GM04504 (cell line): ENCODE results near the gene EPHB3.
"Not testable (repeated sequence)": the region's sequence is repeated elsewhere in the genome, so short reads cannot be mapped to it uniquely, and the experiment has no call there.

Experiments used
- DNase-seq: peaks from one replicate; pipeline ENCODE4 v3.0.0-alpha.2; 2012; ENCODE audit warnings: low read depth

The EPHB3 gene

DNA sequence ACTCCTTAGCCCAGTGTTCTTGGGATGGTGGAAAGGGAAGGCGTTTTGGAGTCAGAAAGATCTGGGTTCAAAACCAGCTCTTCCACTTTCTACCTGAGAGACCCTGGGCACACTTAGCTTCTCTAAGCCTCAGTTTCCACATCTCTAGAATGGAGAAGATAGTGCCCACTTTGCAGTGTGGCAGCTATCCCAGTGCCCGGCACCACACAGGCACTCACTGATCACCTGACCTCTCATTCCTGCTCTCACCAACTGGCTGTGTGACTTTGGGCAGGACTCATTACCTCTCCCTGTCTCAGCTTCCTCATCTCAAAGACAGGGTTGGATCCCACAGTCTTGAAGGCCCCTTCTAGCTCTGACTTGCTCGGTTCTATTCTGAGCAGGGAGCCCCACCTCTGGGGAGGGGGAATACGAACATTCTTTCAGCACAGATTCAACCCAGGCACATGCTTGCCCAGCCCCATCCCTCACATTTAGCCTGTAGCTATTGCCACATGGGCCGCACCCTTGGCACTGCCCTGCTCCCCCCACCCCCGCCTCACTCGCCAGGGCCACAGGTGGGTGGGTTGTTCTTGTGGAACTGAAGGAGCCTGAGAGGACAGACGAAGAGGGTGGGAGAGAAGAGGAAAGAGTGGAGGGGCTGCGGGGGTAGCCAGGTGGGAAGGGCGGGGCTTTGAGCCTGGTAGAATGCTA is 39.2 kb downstream of the EPHB3 start:
- no peak for DNase-seq

DNA sequence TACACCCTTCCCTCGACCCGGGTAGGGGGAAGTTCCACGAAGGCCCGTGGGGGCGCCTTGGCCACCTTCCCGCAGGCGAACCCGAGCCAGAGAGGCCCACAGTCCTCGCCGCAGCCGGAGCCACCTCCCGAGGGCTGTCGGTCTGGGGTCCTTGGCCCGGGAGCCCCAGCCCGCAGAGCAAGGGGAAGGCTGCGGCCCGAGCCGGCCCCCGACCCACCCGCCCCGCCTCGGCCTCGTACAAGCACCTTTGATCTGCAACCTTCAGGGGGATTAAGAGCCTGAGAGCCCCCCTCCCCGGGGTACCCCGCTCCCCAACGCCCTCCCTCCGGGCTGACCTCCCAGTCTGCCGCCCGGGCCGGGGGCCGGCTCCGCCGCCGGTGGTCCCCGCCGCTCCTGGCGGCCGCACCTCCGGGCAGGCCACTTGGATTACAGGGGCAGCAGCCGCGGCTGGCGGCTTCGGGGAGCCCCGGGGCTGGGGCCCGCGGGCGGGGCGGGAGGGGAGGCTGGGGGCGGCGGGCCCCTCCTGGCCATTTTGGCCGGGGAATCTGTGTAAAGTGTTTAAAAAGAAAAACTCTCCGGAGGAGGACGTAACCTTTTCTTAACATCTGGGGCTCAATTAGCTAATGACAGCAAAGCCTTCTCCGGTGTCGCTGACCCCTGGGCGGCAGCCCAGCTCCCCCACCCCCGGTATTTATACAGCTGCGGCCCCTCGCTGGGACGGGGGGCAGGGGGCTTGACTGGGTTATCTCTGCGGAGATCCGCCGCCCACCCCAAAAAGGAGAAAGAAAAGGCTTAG is 40.2 kb downstream of the EPHB3 start:
- no peak for DNase-seq

DNA sequence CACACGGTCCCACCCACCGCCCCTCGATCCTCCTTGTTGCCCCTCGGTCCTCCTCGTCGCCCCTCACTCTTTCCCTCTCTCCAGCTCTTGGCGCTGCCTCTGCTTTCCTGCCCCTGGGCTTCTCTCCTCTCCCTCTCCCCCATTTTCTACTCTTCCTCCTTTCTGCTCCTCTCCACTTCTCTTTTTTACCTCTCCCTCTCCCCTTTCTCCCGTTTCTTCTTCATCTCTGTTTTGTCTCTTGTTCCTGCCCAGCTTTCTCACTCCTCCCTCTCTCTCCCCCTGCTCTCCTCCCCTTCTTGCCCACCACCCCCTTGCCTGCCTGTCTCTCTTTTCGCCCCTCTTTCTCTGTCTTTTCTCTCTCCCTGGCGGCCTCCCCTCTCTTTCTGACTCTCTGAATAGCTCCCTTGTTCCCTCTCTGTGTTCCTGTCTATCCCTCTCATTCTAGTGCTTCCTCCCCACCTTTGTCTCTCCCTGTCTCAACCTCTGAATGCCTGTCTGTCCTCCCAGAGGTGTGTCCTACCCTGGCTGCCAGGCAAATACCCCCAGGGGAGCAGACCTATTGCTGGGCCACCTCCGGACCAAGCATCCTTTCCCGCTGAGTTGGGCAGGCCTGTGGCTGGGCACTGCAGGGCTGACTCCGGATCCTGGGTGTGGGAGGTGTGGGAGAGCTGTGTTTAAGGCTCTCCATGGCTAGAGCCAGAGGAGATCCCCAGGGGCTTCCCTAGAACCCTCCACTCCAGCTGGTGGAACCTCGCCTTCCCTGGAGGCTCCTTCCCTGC is 41.0 kb downstream of the EPHB3 start:
- DNase-seq: no peak

DNA sequence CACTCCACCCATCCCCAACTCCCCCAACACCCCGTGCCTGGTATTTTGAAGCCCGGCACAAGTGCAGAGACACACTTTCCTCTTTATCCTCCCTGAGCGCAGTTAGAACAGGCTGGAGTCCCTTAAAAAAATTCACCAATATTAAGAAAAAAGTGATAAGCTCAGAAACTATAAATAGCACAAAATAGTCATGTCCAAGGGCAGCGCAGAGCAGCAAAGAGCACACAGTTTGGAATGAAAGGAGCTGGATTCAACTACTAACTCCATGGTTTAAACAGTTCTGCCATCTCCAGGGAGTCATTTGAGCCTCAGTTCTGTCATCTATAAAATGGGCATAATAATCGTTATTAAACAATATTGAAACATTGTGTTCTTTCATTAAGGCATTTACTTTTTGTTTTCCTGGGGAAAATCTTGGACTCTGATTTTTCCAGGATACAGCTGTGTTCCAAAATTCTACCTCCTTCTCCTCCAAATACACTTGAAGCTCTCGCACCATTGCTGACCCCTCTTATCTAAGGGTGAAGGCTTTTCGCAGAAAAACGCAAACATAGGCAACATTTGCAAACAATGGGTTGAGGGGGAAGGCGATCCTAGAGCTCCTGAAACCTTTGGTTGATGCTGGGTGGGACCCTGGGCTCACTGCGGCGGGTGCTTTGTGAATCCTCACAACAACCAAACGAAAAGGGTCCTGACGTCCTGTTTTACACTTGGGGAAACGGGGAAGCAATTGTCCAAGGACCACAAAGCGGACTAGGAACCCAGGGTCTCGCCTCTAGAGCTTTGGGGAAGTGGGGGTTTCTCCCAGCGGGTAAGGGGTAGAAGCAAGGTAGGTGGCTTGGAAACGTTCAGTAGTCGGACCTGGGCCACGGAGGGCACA is 41.8 kb downstream of the EPHB3 start:
- no peak for DNase-seq

DNA sequence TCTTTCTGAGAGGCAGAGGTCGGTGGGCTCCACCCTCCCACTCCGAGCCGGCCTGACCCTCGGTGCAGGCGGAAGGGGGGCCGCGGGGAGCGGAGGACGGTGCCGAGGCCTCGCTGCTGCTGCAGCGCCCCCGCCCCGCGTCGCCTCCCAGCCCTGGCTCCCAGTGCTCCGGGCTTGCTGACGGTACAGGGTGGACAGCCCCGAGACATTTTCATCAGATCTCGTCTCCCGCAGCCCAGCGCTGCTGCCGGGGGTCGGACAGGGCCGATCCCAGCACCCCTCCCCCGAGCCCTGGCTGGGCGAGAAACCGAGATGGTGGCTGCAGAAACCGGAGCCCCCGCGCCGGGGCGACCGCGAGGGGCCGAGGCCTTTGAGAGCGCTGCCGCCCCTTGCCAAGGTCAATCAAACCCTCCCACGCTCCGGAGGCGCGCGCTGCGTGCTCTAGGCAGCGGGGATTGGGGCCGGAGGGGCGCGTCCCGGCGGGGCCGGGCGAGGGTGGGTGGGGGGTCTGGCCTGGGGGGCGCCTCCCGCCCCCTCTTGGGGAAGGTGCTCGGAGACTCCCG is 42.5 kb downstream of the EPHB3 start:
- DNase-seq: no peak

DNA sequence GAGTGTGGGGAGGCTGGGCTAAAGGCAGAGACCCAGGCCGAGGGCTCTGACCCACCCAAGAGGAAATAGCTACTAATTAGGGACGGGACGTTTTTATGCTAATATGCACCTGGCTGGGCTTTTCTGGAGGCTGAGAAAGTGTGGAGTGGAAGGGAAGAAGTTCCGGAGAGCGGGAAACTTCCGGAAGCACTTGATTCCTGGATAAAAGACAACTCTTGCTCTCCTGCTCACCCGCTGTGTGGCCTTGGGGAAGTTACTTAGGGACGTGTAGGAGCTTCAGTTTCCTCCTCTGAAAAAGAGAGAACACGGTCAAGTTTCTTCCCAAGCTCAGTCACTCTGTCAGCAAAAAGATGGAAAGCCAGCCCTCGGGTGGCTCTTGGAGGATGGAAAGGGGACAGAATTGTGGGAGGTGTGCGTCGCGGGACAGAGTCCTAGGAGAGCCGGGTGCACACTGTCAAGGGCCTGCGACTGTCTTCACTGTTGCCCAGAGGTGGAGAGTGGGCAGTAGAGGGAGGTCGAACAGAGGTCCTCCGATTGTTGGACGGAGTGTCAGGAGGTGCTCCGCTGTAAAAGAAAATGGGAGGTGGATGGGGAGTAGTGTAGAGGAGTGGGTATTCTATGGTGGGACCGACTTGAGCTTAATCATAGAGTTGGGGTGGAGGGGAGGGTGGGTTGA is 43.2 kb downstream of the EPHB3 start:
- no peak for DNase-seq

DNA sequence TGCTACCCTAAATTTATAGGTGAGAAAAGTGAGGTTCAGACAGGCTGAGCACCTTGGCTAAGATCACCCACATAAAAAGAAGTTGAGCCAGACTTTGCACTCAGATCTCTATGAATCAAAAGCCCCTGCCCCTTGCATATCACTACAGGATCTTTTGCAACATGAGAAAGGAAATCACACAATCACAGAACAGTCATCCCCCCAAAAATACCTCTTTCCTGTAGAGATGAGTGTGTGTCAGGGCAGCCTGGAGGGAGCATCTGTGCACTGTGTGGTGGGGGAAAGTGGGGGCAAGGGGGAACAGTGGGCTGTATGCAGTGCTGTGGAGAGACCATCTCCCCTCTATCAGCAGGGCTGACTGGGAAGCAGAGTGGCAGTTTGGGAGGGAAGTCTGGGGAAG is 46.6 kb downstream of the EPHB3 start:
- DNase-seq: no peak

DNA sequence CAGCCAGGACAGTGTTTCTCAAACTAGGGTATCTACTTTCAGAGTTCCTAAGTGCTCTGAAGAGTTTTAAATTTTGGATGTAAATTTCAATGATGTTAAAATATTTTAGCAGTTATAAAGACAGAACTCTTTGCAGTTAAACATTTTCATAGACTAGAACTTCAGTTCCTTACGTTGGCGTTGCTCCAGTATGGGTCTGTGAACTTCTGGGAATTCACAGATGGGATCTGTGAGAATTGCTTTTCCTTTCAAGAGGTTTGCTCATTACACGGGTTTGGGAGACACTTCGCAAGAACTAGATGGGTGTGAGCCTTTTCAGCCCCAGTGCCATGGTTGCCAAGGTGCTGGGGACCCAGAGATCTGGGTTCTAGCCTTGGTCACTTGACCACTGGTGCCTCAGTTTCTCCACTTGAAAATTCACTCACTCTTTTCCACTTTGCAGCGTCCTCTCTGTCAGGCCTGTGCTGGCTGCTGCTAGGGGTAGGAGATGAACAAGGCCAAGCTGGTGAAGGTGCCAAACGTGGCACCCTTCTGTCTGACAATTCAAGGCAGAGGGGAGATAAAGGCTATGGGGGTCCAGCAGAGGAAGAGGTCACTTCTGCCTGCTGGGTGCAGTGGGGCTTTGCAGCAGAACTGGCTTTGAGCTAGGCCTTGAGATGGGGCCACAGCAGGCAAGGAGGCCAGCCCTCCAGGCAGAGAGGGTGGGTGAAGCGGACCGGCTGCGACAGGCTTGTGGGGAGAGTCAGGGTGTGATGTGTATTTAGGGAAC is 48.1 kb downstream of the EPHB3 start:
- no peak for DNase-seq

DNA sequence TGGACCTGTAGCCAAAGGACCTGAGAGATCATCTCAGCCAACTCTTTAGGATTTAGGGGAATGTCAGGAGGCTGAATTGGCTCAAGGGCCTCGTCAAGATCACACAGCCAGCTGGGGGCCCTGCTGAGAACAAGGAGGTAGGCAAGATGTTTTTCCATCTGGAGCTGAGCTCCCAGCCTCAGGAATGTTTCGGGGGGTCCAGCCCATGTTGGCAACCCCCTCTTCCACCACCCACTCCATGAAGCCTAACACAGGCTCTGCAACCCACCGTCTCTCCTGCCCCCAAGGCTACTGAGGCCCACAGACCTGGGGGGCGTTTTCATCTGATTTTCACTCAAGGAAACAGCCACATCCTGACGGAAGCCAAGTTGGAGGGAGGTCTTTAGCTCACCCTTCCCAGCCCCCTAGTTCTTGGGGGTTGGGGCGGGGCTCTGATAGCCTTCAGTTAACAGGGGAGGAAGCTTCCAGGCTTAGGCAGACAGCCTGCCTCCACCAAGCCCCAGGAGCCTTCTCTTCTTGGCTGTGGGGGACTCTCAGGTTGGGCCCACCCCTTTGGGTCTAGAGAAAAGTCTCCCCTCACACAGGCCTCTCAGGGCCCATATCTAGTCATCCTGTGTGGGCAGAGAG is 48.8 kb downstream of the EPHB3 start:
- no peak for DNase-seq

DNA sequence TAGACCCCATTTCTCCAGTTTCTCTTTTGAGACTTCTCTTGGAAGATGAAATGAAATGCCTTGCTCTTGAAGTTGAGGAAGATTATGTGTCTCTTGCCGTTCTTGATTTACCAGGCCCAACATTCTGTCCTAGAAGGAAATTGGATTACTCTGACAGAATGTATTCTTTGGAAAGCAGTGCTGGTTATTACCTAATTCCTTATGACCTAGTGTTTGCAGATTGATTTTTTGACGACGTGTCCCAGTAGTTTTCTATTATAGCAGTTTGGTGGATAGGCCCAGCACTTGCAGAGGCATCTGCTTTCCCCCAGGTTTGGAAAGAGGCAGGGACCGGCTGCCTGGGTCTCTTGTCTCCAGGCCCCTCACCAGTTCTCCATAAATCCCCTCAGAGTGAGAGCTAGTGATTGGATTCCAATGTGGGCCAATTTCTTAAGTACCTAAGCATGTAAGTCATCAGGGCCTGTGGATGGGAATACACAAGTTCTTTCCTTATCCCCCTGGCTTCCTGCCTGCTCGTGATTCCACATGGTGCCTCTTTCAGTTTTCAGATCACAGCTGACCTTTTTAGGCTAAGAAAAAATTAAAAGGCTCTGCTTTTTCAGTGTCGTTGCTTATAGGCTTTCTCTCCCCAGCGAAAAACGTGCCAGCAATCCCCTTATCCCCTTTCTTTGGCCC is 50.2 kb downstream of the EPHB3 start:
- no peak for DNase-seq

DNA sequence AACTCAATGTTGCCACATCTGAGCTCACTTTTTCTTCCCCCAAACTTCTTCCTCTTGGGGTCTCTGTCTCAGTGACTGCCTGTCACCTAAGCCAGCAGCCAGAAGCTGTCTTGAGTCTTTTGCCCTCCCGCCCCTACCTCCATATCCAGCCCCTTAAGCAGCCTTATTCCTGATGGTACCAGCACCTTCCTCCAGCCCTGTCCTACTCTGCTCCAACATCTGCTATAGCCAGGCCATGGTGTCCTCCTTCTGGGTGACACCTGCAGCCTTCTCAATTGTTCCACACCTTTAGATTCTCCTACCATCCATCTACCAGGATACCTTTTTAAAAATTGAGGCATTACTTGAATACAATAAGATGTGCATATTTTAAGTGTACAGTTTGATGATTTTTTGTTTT is 53.8 kb downstream of the EPHB3 start:
- DNase-seq: no peak

DNA sequence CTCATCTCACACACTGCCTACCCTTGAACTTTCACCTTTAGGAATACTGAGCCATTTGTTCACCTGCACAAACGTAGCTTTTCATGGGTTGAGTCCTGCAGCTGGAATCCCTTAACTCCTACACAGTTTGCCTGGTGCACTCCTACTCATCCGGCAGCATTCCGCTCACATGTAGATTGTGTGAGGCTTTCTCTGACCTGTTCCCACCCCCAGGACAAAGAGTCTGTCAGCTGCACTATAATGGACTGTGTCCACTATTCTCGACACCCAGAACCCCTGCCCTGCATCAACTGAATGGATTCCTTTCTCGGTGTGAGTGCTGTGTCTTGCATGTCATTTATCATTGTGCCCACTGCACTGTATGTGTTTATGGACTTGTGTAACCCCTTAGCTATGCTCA is 54.9 kb downstream of the EPHB3 start:
- no peak for DNase-seq

DNA sequence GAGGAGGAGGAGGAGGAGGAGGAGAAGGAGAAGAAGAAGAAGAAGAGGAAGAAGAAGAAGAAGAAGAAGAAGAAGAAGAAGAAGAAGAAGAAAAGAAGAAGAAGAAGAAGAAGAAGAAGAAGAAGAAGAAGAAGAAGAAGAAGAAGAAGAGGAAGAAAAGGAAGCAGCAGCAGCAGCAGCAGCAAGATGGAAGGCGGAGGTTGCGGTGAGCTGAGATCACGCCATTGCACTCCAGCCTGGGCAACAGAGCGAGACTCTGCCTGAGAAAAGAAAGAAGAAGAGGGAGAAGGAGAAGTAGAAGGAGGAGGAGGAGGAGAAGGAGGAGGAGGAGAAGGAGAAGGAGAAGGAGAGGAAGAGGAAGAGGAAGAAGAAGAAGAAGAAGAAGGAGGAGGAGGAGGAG is 55.7 kb downstream of the EPHB3 start:
- DNase-seq: not testable (repeated sequence)

DNA sequence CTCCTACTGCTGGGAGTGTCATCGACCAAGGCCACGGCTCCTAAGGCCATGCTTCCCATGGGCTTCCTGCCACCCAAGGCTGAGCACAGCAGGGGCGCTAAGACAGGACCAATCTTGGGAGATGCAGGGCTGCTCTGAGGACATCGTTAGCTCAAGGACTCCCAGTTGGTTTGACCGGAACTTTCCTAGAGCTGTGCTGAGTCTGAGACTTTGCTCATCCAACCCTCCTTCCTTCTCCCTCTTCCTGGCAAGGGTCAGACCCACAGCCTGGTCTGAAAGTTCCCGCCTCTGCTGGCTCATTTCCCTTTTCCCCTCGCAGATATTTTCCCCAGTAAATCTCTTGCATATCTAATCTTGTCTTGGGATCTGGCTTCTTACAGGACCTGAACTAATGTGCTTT is 57.2 kb downstream of the EPHB3 start:
- DNase-seq: no peak

DNA sequence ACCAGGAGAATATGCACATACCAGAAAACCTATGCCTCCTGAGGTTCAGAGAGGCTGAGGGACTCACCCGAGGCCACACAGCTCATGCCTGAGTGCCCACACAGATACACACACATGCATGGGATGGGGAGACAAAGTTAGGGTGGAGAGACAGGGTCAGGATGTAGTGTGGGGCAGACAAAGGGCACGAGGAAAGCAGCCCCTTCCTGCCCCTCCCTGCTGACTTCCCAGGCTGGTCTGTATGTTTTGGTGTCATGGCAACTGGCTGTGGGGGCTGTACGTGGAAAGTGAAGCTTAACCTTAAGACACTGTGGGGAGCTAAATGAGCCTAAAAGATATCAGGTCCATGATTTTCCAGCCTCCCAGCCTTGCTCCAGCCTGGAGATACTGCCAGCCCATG is 57.8 kb downstream of the EPHB3 start:
- DNase-seq: no peak

DNA sequence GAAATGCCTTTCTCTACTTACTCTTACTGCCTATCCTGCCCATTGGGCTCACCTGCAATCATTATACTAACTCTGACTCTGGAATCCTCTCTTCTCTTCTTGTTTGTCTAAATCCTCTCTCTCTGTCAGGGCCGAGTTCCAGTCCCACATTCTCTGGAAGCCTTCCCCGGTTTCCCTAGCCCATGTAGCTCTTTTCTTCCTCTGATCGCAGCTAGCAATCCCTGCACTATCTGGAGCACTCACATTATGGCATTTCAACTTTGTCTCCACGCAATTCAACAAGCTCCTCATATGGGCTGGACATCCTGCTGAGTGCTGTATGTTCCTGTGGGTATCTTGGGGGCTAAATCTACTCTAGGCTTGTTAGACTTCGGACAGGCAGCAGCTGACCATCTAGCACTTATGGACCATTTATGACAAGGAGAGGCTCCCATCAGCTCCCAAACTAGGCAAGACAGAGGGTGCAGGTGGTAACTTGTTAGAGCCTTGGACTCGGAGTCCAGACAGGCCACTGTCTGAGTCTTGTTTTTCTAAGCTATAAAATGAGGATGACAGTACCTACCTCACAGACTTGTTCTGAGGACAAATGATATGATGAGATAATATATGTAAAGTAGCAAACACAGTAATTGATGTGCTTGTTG is 58.3 kb downstream of the EPHB3 start:
- no peak for DNase-seq

DNA sequence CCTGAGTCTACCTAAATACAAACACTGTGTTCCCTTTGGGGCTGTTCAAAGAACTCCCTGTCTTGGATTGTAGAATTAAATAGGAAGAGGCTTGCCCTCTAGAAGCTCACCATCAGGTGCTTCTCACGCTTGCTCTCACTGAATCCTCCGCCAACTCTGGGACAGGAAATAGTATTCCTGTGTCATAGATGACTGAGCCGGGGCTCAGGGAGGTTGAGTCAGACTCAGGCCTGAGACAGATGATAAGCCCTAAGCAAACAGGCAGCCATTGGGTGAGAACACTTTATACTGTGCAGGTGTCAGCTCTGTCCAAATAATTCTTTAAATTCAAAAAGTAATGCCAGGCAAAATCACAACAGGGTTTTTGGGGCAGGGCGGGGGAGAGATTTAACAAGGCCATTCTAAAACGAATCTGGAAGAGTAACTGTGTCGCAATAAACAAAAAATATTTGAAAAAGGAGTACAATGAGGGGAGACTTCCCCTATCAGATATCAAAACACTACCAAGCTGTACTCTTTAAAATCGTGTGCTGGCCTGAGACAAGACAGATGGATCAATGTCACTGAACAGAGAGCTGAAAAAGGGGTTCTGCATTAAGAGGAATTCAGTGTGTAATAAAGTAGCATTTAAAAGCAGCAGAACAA is 59.0 kb downstream of the EPHB3 start:
- no peak for DNase-seq

DNA sequence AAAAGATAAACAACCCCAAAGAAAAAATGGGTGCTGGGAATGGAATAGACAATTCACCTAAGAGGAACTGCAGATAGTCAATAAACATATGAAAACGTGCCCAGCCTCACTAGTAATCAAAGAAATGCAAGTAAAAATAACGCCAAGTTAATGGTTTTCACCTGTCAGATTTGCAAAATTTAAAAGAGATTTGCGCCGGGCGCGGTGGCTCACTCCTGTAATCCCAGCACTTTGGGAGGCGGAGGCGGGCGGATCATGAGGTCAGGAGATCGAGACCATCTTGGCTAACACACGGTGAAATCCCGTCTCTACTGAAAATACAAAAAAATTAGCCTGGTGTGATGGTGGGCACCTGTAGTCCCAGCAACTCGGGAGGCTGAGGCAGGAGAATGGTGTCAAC is 60.6 kb downstream of the EPHB3 start:
- DNase-seq: not testable (repeated sequence)
